NCI-H82 (cell line): ENCODE results near the gene RPL27.
"Not testable (repeated sequence)": the region's sequence is repeated elsewhere in the genome, so short reads cannot be mapped to it uniquely, and the experiment has no call there.

ENCODE experiments used
- DNase-seq: peaks from one replicate; lab custom pipeline; 2025; lab: John Stamatoyannopoulos, UW

RPL27 gene

GRCh38 chr17:42997984-42998938 is at the start of gene RPL27:
TSS of gene RPL27 (plus strand) at chr17:42998419. CDS start at chr17:42998751, 332 bp downstream.
- DNase-seq, result peak; percentile 100

- no peak for DNase-seq
Observed at GRCh38 chr17:42950044-42950783, 48.0 kb upstream of the RPL27 start.

DNA sequence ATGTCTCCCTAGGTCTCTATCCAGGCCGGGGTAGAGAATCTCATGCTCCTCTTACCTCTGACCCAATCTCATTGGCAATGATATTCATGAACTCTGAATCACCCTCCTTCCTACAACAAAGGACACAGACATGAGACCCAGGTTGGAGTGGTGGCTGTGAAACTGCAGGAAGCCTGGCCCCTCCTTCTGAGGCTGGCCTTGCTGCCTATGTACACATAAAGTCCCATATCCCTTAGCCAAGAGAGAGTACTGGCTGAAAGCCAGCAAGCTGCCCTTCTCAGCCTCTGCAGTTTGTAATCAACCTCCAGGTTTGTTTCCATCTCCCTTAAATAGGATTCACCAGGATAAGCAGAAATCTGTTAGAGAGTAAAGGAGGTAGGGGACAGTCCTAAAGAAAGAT is 44.5 kb upstream of the RPL27 start:
- no peak for DNase-seq

DNA sequence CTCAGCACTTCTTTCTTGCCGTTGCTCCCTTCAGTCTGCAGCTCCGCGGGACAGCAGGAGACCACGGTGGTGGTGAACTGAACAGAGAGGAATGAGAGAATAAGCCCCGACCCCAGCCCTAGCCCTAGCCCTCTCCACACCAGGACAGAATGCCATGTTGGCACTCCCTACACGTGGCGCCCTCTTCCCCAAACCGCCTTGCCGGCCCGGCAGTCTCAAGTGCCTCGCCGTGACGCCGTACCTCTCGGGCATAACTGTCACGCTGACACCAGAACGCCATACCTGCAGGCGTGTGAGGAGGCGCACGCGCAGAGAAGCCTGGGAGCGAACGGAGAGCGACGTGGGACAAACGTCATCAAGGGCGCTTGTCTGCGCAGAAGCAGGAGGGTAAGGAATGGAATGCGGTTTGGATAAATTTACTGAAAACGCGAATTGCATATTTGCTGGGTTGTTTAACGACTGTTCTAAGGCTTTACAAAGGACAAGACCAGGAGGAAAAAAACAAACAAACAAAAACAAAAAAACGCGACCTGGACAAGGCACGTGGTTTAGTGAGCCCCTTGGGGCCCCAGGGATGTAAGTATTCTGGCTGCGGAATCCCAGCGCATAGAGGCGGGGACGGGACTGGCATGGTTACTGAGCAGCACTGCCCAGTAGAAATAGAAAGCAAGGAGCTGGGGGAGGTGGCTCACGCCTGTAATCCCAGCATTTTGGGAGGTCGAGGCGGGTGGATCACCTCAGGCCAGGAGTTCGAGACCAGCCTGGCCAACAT is 33.9 kb upstream of the RPL27 start, which contains the start of gene AARSD1:
TSS of gene AARSD1 (minus strand) at position 294 of the 772 bp plus-strand sequence. CDS start at position 280, 14 bp downstream.
- peak; percentile 95 for DNase-seq

DNA sequence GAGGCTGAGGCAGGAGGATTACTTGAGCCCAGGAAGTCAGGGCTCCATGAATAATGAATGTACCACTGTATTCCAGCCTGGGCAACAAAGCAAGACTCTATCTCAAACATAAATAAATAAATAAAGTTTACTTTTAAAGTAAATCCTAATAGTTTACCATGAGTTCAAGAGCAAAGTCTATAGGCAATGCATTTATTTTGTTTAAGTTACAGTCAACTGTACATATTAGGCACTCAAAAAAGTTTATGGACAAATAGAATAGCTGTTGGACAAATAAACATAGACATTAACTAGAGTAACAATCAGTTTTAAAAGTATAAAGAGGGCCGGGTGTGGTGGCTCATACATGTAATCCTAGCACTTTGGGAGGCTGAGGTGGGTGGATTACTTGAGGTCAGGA is 30.3 kb upstream of the RPL27 start:
- DNase-seq, result no peak

- DNase-seq, result peak; percentile 23
Observed at GRCh38 chr17:42969001-42969581, 29.1 kb upstream of the RPL27 start.

DNA sequence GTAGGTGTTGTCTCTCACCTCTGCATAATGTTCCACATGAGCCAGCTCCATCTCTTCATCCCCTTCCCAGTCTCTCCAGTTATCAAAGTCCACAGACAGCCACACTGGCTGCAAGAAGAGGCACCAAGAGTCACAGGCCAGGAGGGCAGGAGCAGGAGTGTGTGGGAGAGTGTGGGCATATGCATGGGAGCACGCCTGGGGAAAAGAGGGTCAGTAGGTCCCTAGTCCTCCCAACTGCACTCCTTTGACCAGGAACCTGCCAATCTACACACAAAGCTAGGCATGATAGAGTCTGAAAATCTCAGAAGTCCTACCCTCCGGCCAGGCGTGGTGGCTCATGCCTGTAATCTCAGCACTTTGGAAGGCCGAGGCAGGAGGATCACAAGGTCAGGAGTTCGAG is 26.6 kb upstream of the RPL27 start:
- DNase-seq, result no peak

- DNase-seq, result not testable (repeated sequence)
Observed at GRCh38 chr17:42973323-42973722, 24.9 kb upstream of the RPL27 start.

GRCh38 chr17:42975265-42975664 is 23.0 kb upstream of the RPL27 start:
- no peak for DNase-seq

- not testable (repeated sequence) for DNase-seq
Observed at GRCh38 chr17:42975701-42976100, 22.5 kb upstream of the RPL27 start.

DNA sequence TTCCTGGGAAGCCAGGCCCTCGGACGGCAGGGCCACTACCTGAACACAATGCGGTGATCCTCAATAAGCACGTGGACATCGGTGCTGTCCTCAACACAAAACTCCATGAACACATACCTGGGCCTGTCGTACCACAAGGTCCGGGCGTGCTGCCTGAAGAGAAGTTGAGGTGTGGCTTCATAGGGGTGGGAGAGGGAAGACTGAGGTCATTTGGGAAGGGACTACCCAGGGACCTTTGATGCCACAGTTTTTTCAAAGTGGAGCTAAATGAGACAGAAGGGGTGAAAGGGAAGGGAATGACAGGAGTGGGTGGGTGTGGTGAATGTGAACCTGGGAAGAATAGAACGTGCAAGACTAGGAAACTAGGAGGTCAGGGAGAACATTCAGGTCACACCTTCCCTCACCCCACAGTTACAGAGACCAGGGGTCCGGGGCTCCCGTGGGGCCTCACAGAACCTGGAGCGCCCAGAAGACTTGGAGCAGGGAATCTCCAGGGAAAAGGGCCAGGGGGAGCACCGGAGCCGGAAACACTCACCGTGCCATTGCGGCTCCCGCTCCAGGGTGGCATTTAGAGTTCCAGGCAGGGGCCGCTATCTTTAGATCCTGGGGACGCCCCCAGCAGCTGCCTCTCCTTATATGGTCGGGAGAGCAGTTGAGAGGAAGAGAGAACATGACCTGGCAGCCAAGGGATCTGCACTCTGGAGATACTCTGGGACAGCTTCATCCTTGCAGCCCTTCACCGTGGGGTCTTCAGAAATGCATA is 18.5 kb upstream of the RPL27 start, which contains the start of gene PTGES3L:
TSS of gene PTGES3L (minus strand) at position 570 of the 763 bp plus-strand sequence. CDS start at position 543, 27 bp downstream.
- peak; percentile 88 for DNase-seq

- peak; percentile 95 for DNase-seq
Observed at GRCh38 chr17:42980274-42980765, 17.9 kb upstream of the RPL27 start, which contains the start of gene RUNDC1. TSS of gene RUNDC1 (plus strand) at chr17:42980565. CDS start at chr17:42980577, 12 bp downstream.

GRCh38 chr17:42980766-42981397 is 17.3 kb upstream of the RPL27 start:
- DNase-seq, result peak; percentile 56

GRCh38 chr17:42982266-42982665 is 16.0 kb upstream of the RPL27 start:
- DNase-seq, result no peak

DNA sequence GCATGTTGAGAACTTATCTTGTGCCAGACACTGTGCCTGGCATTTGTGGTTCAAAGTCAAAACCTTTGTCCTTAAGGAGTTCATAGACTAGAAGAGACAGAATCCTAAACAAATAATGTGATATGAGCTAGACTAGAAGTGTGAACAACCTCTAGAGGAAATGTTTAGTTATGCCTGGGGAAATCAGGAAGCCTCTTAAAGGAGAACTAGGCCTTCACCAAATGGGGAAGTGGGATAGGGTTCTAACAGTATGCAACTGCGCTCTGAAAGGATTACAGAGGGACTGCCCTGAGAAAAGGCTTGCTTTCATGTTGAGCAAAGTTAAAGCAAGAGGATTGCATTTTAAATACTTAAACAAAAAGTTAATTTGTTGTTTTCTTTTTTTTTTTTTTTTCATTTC is 13.0 kb upstream of the RPL27 start:
- no peak for DNase-seq

DNA sequence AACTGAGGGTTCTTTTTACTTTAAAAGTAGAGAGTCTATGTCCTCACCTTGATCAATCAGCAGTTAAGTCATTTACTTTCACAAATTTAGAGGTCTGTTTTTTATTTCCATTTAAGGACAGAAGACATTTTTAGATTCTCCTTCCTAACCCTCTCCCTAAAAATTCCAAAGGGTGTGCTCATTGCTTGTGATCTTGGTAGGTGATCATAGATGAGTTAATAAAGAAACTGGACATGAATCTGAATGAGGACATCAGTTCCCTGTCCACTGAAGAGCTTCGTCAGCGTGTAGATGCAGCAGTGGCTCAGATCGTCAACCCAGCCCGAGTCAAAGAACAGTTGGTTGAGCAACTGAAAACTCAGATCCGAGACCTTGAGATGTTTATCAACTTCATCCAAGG is 9.1 kb upstream of the RPL27 start:
- DNase-seq, result no peak

- no peak for DNase-seq
Observed at GRCh38 chr17:42989726-42990652, 8.2 kb upstream of the RPL27 start.

- no peak for DNase-seq
Observed at GRCh38 chr17:42991471-42991870, 6.7 kb upstream of the RPL27 start.

DNA sequence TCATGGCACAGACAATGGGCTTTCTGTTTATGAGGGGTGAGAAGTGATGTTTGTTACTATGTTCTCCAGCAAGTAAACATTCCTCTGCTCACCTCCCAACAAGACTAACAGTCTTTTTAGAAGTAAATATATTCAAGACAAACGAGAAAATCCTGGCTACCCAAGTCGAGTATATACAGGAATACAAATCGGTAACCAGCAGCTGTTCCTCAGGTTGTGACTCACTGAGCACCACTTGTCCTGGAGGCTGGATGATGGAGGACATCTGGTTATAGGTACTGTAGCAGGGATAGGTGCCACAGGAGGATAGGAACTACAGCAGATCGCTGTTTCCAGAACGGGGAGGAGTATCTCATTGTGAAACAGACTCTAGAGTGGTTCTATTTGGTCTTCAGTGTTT is 5.3 kb upstream of the RPL27 start:
- no peak for DNase-seq
